ENCODE results near the gene WDR5.

DNA sequence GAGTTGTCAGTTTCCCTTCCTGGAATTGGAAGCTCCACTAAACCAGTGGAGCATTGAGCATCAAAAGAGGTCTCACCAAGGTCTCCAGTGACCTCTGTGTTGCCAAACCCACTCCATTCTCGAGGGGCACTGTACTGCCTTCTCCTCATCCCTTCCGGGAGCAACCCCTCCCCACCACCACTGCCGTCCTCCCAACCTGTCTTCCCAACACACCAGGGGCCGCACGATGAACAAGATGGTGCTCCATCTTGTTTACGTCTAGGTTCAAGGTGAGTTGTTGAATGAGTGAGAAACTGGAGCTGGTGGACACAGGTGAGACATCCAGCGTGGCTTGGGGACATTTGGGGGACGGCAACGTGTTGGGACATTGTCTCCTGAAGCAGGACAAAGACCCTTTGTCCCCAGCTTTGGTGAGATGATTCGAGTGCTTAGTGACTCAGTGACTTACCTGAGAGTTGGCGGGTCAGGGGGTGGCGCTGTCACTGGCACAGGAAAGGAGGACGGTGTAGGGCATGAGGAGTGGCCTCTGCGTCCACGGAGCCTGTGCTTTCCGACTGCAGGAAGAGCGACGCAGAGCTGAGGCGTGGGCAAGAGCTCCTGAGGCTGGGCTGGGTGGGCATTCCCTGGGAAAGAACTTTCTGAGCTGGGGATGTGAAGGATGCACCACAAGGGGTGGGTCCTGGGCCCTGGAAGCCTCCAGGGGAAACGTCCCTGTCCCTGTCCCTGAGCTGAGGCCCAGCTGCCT, 73.3 kb downstream of the WDR5 start:
- TF ChIP-seq ZBTB43 (CRISPR knock-in tag; IDR thresholded peaks at IDR 0.05) (no peak), CTCF (IDR thresholded peaks at IDR 0.05 in 2 of 3, conservative IDR thresholded peaks at IDR 0.05 in 1 of 3; ENCODE audit: insufficient read depth in 2 of 3, low read depth in 1 of 3, low read length in 3 of 3) (no peak), ZNF311 (CRISPR knock-in tag; IDR thresholded peaks at IDR 0.05) (no peak), SIN3A (IDR thresholded peaks at IDR 0.05; ENCODE audit: borderline replicate concordance in 2 of 2, control insufficient read depth in 1 of 2, low read depth in 2 of 2, low read length in 2 of 2) (no peak), NCOA4 (IDR thresholded peaks at IDR 0.05; ENCODE audit: partially characterized antibody) (no peak), LCOR (CRISPR knock-in tag; IDR thresholded peaks at IDR 0.05) (no peak), CBFB (CRISPR knock-in tag; IDR thresholded peaks at IDR 0.05) (no peak), FOXA1 (IDR thresholded peaks at IDR 0.05; ENCODE audit: borderline replicate concordance) (no peak), POU5F1 (IDR thresholded peaks at IDR 0.05; ENCODE audit: borderline replicate concordance, low read depth, low read length, partially characterized antibody) (no peak), MXD1 (CRISPR knock-in tag; IDR thresholded peaks at IDR 0.05; ENCODE audit: borderline replicate concordance, poor library complexity, severe bottlenecking) (no peak), RFX5 (IDR thresholded peaks at IDR 0.05; ENCODE audit: low read depth, low read length) (no peak)
- TF ChIP-seq, protein P1, sequence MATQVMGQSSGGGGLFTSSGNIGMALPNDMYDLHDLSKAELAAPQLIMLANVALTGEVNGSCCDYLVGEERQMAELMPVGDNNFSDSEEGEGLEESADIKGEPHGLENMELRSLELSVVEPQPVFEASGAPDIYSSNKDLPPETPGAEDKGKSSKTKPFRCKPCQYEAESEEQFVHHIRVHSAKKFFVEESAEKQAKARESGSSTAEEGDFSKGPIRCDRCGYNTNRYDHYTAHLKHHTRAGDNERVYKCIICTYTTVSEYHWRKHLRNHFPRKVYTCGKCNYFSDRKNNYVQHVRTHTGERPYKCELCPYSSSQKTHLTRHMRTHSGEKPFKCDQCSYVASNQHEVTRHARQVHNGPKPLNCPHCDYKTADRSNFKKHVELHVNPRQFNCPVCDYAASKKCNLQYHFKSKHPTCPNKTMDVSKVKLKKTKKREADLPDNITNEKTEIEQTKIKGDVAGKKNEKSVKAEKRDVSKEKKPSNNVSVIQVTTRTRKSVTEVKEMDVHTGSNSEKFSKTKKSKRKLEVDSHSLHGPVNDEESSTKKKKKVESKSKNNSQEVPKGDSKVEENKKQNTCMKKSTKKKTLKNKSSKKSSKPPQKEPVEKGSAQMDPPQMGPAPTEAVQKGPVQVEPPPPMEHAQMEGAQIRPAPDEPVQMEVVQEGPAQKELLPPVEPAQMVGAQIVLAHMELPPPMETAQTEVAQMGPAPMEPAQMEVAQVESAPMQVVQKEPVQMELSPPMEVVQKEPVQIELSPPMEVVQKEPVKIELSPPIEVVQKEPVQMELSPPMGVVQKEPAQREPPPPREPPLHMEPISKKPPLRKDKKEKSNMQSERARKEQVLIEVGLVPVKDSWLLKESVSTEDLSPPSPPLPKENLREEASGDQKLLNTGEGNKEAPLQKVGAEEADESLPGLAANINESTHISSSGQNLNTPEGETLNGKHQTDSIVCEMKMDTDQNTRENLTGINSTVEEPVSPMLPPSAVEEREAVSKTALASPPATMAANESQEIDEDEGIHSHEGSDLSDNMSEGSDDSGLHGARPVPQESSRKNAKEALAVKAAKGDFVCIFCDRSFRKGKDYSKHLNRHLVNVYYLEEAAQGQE (IDR thresholded peaks at IDR 0.05; ENCODE audit: borderline replicate concordance), result no peak
- TF ChIP-seq, protein P1 (CRISPR knock-in tag; IDR thresholded peaks at IDR 0.05; ENCODE audit: low read depth), result no peak

Data from K562 (cell line).